ENCODE data around the gene CPLANE1.

The CPLANE1 gene

DNA sequence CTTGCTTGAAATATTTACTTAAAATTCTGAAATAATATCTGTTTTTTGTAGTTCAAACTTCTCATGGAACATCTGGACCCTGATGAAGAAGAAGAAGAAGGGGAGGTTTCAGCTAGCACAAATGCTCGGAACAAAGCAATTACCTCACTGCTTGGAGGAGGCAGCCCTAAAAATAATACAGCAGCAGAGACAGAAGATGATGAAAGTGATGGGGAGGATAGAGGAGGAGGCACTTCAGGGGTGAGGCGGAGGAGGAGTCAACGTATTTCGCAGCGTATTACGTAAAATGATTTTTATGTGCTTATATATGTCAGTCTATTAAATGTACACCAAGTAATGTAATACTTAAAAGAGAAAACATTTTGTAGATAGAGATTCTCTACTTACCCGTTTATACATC is 185.4 kb downstream of the CPLANE1 start:
- no peak for DNase-seq

DNA sequence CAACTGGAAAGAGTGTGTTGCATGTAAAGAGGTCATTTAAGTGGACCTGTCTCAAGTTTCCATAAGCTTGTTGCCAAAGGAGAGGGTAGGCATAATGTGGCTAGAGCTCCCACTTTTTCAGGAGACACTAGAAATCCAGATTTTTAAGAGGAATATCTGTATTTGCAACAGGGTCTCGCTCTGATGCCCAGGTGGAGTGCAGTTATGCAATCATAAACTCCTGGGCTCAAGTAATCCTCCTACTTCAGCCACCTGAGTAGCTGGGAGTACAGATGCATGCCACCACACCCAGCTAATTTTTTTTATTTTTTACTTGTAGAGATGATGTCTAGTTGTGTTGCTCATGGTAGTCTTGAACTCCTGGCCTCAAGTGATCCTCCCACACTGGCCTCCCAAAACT is 189.1 kb downstream of the CPLANE1 start:
- DNase-seq, result no peak

DNA sequence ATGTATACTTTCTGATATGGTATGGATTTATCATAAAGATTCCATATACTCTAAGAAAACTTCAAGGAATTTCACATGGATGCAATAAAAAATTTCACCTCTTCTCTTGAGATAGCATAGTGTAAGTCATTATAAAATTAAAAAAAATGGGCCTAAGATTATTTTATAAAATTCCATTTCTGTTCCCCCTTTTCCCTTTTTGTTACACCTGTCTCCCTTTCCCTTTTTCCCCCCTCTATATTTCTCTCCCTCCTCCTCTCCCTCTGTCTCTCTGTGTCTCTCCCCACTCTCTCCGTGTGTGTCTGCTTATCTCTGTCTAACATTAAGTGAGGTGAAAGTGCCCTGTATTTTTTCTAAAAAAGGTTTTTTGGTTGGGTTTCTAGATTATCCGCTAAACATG is 192.4 kb downstream of the CPLANE1 start:
- no peak for DNase-seq

All from central memory CD4-positive, alpha-beta T cell (primary cell).